HG03442 (cell line): ENCODE data around the gene TAMM41.
"Not testable (repeated sequence)": the region's sequence is repeated elsewhere in the genome, so short reads cannot be mapped to it uniquely, and the experiment has no call there.

Source experiments
- ATAC-seq: cut with Tn5 transposase; IDR thresholded peaks from one replicate; pipeline ENCODE4 v1.9.1; 2021; ENCODE audit warnings: mild to moderate bottlenecking, moderate library complexity; ENCODE audit not compliant: unreplicated experiment

Gene TAMM41

DNA sequence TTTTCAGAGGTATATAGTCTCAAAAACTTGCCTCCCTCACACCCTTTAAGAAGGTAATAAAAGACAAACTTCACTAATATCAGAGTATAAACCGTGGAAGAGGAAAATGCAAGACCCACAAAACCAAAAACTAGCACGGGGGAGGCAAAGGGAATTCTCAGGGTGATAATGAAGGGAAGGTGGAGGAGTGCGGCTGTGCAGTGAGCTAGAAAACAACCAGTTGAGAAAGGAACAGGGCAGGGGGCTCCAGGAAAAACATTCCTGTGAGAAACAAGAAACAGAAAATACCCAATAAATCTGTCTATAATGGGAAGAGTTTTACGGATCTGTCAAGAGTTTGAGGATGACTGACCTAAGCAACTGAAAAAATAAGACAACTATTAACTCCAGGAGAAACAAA lies 31.6 kb downstream of the TAMM41 start:
- ATAC-seq: no peak

- no peak for ATAC-seq
These were observed 32.0 kb downstream of the TAMM41 start for GRCh38 chr3:11814663-11815062.

- no peak for ATAC-seq
These were observed 36.4 kb downstream of the TAMM41 start for GRCh38 chr3:11810276-11810675.

GRCh38 chr3:11808231-11808630 lies 38.5 kb downstream of the TAMM41 start:
- no peak for ATAC-seq

DNA sequence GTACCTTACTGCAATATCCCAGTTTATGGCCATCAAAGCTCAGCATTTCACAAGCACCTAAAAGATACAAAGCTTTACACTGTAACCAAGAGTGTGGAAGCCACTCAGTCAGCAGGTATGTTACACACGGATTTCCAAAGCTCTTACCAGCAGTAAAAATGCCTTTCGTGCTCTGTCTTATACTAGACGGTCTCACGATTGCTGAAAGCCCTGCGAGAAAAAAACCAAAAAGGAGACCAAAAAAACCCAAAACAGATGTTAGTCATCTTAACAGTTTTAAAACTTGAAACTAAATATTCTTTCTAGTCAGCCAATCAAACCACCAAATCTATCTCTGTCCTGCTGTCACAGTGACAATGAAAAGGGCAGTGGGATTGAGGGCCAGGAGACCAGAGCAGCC lies 39.0 kb downstream of the TAMM41 start:
- no peak for ATAC-seq

- ATAC-seq: no peak
These were observed 41.0 kb downstream of the TAMM41 start for GRCh38 chr3:11805716-11806115.

GRCh38 chr3:11803977-11804892 lies 42.5 kb downstream of the TAMM41 start:
- no peak for ATAC-seq

- ATAC-seq: no peak
These were observed 46.9 kb downstream of the TAMM41 start for GRCh38 chr3:11799791-11800190.

- no peak for ATAC-seq
These were observed 51.8 kb downstream of the TAMM41 start for GRCh38 chr3:11794927-11795326.

- no peak for ATAC-seq
These were observed 55.1 kb downstream of the TAMM41 start for GRCh38 chr3:11791339-11792200.

- no peak for ATAC-seq
These were observed 57.3 kb downstream of the TAMM41 start for GRCh38 chr3:11789412-11789811.

- no peak for ATAC-seq
These were observed 61.7 kb downstream of the TAMM41 start for GRCh38 chr3:11784971-11785377.

DNA sequence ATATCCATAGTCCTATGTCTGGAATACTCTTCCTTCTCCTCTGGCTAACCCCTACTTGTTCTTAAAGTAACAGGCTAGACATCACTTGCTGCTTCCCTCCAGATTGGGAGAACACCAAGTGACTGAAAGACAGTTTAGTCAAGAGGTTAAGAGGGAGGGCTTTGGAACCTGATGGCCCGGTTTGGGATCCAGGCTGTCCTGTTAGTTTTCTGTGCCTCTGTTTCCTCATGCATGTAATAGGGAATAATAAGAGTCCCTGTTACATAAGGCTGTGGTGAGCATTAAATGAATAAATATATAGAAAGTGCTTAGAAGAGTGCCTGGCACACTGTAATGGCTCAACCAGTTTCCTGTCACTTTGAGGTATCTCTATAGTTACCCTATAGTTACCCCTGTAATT lies 66.3 kb downstream of the TAMM41 start:
- ATAC-seq: no peak

DNA sequence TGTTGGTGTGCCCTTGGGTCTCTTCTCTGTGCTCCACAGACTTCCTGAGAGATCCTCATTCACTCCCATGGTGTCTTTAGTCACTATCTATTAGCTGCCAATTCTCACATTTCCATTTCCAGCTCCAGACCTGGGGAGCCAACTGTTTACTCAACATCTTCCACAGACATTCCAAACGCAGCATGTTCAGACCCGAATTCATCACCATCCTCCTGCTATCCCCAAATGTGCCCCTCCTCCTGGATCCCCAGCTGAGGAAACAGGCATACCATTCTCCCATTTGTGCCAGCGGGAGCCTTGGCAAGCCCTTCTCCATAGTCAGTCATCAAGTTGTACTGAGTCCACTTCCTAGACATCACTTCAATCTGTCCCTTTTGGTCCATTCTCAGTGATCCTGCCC lies 67.1 kb downstream of the TAMM41 start:
- no peak for ATAC-seq

DNA sequence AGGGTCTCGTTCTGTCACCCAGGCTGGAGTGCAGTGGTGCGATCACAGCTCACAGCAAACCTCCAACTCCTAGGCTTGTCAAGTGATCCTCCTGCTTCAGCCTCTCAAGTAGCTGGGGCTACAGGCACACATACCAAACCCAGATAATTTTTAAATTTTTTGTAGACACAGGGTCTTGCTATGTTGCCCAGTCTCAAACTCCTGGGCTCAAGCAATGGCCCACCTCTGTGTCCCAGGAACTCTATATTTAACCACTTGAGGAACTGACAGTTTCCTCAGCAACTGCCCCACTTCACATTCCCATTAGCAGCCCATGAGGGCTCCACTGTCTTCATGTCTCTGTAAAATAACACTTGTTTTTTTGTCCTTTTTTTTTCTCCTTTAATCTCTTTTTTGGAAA lies 68.4 kb downstream of the TAMM41 start:
- no peak for ATAC-seq

- ATAC-seq: no peak
These were observed 70.3 kb downstream of the TAMM41 start for GRCh38 chr3:11776346-11776745.

DNA sequence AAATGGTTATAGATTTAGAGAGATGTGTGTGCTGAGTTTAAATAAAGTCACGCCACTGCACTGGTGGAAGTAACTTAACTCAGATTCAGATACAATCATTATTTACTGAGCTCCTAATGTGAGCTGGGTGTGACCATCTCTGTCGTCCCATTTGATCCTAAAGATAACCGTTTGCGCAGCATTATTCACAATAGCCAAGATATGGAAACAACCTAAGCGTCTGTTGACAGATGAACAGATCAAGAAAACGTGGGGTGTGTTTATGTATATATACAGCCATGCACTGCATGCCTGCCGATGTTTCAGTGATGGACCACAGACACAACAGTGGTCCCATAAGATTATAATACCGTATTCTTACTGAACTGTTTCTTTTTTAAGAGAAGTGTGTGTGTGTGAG lies 71.2 kb downstream of the TAMM41 start:
- ATAC-seq: no peak

GRCh38 chr3:11774296-11774877 lies 72.3 kb downstream of the TAMM41 start:
- ATAC-seq: no peak

DNA sequence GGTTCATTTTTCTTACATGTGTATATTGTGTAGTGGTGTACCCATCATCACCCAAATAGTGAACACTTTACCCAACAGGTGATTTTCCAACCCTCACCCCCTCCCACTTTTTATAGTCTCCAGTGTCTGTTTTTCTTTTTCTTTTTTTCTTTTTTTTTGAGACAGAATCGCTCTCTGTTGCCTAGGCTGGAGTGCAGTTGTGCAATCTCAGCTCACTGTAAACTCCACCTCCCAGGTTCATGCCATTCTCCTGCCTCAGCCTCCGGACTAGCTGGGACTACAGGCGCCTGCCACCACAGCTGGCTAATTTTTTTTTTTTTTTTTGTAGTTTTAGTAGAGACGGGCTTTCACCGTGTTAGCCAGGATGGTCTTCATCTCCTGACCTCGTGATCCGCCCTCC lies 74.8 kb downstream of the TAMM41 start:
- ATAC-seq: not testable (repeated sequence)

GRCh38 chr3:11770477-11771391 lies 76.0 kb downstream of the TAMM41 start:
- ATAC-seq: peak; percentile 100
